ENCODE results near the gene RGS21.

- TF ChIP-seq CTCF (IDR thresholded peaks at IDR 0.05) (no peak), EZH2phosphoT487 (IDR thresholded peaks at IDR 0.05) (no peak)
Observed at GRCh38 chr1:192268468-192269052, 48.2 kb upstream of the RGS21 start.

All from neural progenitor cell (in vitro differentiated cells).